ENCODE measurements around the gene SPSB1. TPM values are rescaled to one million over a fixed set of nuclear protein-coding genes. Genes with fewer than 3 reads are reported as not detected.

The SPSB1 gene
- total RNA-seq, 4 donors from 2014 or later, result 30.5 to 65.0 (median 36.2) TPM

DNA sequence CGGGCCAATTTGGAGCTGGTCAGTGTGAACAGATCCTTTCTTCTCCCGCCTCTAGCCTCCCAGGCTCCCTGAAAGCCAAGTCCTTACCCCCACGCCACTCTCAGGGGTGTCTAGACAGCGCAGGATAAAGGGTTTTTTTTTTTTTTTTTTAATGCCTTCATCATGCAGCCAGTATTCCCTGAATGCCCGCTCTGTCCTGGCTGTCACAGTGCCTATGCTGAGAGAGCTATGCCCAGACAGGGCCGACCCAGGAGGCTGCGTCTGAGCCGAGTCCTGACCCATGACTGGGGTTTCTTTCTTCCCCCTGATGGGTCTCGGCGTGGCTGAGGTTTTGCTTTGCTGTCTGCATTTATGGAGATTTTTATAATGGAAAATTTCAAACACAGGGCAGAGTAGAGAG is 18.3 kb downstream of the SPSB1 start:
- TF ChIP-seq CTCF (IDR thresholded peaks at IDR 0.05) (no peak), POLR2A (IDR thresholded peaks at IDR 0.05) (no peak)
- Histone ChIP-seq H3K27me3 (no peaks in the 10 kb centered on the region), H3K9me3 (no peaks in the 10 kb centered on the region), H3K36me3 (no peaks in the 10 kb centered on the region), H3K27ac (peak overlapping the region in 1 of 3 donors; percentile 27), H3K4me3 (replicated peaks in 1 of 3) (no peak overlapping the region), H3K4me1 (peaks cover 49 to 67% of the 10 kb centered on the region in 2 donors)
- no peak for DNase-seq
- 87 to 93% methylated on average over 10 of the region's 10 CpGs for WGBS, 2 donors
- intact Hi-C loops (cut with DNase I), result no loop called here

GRCh38 chr1:9311479-9311878 is 18.8 kb downstream of the SPSB1 start:
- no peak overlapping the region for H3K4me3 ChIP-seq (replicated peaks in 1 of 3)
- peak overlapping the region; percentile 15 to 93 (median 27) for H3K27ac ChIP-seq

GRCh38 chr1:9312168-9312720 is 19.6 kb downstream of the SPSB1 start:
- TF ChIP-seq CTCF (IDR thresholded peaks at IDR 0.05) (no peak), POLR2A (IDR thresholded peaks at IDR 0.05) (no peak)
- Histone ChIP-seq H3K27ac (peak overlapping the region; percentile 90 to 93 (median 91)), H3K36me3 (no peaks in the 10 kb centered on the region), H3K9me3 (no peaks in the 10 kb centered on the region), H3K4me1 (peaks cover 56 to 75% of the 10 kb centered on the region in 2 donors), H3K4me3 (replicated peaks in 1 of 3) (no peak overlapping the region), H3K27me3 (no peaks in the 10 kb centered on the region)
- WGBS, 2 donors, result 91 to 93% methylated on average over 18 of the region's 18 CpGs
- no peak for DNase-seq
- intact Hi-C loops (cut with DNase I), result no loop called here

More at GRCh38 chr1:9311479-9311878, 18.8 kb downstream of the SPSB1 start:
- Histone ChIP-seq H3K36me3 (no peaks in the 10 kb centered on the region), H3K27me3 (no peaks in the 10 kb centered on the region), H3K9me3 (no peaks in the 10 kb centered on the region), H3K4me1 (peaks cover 51 to 71% of the 10 kb centered on the region in 2 donors)
- WGBS, 2 donors, result 75 to 89% methylated on average over 9 of the region's 9 CpGs
- intact Hi-C loops (cut with DNase I), result no loop called here
- TF ChIP-seq POLR2A (IDR thresholded peaks at IDR 0.05) (no peak), CTCF (IDR thresholded peaks at IDR 0.05) (no peak)
- DNase-seq, result no peak

DNA sequence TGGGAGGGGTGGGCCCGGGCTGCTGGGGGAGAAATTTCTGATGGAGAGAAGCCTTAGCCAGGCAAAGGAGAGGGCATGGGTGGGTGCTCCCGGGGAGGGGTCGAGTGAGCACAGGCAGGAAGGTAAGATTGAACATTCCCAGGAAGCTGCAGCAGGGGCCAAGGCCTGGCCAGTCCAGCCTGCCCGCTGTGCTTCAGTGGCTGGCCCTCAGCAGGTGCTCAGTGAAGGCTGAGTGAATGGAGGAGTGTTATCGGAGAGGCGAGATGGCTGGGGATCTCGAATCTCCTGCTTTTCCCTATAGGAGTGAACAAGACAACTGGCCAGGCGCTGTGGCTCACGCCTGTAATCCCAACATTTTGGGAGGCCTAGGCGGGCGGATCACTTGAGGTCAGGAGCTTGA is 20.9 kb downstream of the SPSB1 start:
- no peaks in the 10 kb centered on the region for H3K9me3 ChIP-seq
- peaks cover 69 to 77% of the 10 kb centered on the region in 2 donors for H3K4me1 ChIP-seq
- peak; percentile 87 to 90 for DNase-seq
- 37 to 53% methylated on average over 10 to 11 of the region's 11 CpGs for WGBS, 2 donors
- no peak overlapping the region for H3K4me3 ChIP-seq (replicated peaks in 1 of 3)
- no peaks in the 10 kb centered on the region for H3K27me3 ChIP-seq
- H3K36me3 ChIP-seq, result no peaks in the 10 kb centered on the region
- TF ChIP-seq POLR2A (IDR thresholded peaks at IDR 0.05) (no peak), CTCF (IDR thresholded peaks at IDR 0.05) (no peak)
- peak overlapping the region; percentile 90 to 93 (median 91) for H3K27ac ChIP-seq
- intact Hi-C loops (cut with DNase I), result no loop called here

DNA sequence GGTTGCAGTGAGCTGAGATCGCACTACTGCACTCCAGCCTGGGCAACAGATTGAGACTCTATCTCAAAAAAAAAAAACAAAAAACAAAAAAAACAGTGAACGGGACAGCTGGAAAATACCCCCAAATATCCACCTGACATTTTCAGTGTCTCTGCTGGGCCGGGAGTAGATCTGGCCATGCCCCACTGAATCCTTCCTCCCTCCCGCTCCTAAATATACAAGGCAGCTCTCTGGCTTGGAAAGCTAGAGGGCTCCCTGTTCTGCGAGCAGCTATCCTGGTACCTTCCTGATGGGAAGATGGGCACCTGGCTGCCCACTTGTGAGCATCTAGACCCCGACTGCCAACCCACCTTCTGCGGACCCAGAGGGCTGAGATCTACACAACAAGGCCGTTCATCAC is 21.4 kb downstream of the SPSB1 start:
- 46 to 50% methylated on average over 8 of the region's 8 CpGs for WGBS, 2 donors
- Histone ChIP-seq H3K9me3 (no peaks in the 10 kb centered on the region), H3K27ac (peak overlapping the region; percentile 90 to 93 (median 91)), H3K4me1 (peaks cover 73 to 74% of the 10 kb centered on the region in 2 donors), H3K36me3 (no peaks in the 10 kb centered on the region), H3K4me3 (replicated peaks in 1 of 3) (no peak overlapping the region), H3K27me3 (no peaks in the 10 kb centered on the region)
- TF ChIP-seq POLR2A (IDR thresholded peaks at IDR 0.05), result no peak
- no peak for TF ChIP-seq CTCF (IDR thresholded peaks at IDR 0.05)
- peak; percentile 69 for DNase-seq
- intact Hi-C loops (cut with DNase I), result no loop called here

Measured in thyroid gland (tissue), 4 donors.